BE2C (cell line): ENCODE data around the gene CLMP.
A peak's percentile ranks its signal among the peaks of the same experiment; 100 is the strongest.

ENCODE experiments used
- DNase-seq: peaks from one replicate; pipeline ENCODE4 v3.0.0-alpha.2; 2020
- H3K27me3 ChIP-seq: fragments of 250-450 bp; sonication (Bioruptor Pico); 2 replicates; pipeline ENCODE4 v1.5.1; 2020; ENCODE audit warnings: mild to moderate bottlenecking
- H3K36me3 ChIP-seq: fragments of 250-450 bp; sonication (Bioruptor Pico); 2 replicates; pipeline ENCODE4 v1.5.1; 2020; ENCODE audit warnings: mild to moderate bottlenecking
- H3K4me1 ChIP-seq: fragments of 250-450 bp; sonication (Bioruptor Pico); 2 replicates; pipeline ENCODE4 v1.5.1; 2020
- H3K4me3 ChIP-seq: 2 replicates; pipeline ENCODE4 v1.5.1; 2011; ENCODE audit warnings: low read depth, low read length
- H3K9me3 ChIP-seq: fragments of 250-450 bp; sonication (Bioruptor Pico); 2 replicates; pipeline ENCODE4 v1.5.1; 2020
- TF ChIP-seq, protein P1 (sequence below): IDR thresholded peaks from 2 replicates; pipeline ENCODE4 v1.5.1; 2012; ENCODE audit warnings: mild to moderate bottlenecking, low read depth, low read length

The CLMP gene

DNA sequence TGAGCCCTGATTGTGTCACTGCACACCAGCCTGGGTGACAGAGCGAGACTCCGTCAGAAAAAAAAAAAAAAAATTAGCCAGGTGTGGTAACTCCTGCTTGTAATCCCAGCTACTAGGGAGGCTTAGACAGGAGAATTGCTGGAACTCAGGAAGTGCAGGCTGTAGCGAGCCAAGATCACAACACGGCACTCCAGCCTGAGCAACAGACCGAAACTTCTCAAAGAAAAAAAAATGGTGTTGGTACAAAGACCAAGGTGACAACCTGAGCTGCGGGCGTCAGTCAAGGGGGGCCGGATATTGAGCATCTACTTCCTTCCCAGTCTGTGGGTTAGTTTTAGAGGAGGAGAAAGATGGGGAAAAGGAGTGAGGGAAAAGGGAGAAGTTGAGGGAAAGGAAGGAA lies 84.7 kb downstream of the CLMP start:
- H3K9me3 ChIP-seq = no peaks in the 10 kb centered on the region
- DNase-seq = no peak
- H3K27me3 ChIP-seq = no peaks in the 10 kb centered on the region
- peaks cover 10% of the 10 kb centered on the region; the same call in 1 of the 2 replicates for H3K4me1 ChIP-seq
- no peak overlapping the region for H3K4me3 ChIP-seq
- TF ChIP-seq, protein P1, sequence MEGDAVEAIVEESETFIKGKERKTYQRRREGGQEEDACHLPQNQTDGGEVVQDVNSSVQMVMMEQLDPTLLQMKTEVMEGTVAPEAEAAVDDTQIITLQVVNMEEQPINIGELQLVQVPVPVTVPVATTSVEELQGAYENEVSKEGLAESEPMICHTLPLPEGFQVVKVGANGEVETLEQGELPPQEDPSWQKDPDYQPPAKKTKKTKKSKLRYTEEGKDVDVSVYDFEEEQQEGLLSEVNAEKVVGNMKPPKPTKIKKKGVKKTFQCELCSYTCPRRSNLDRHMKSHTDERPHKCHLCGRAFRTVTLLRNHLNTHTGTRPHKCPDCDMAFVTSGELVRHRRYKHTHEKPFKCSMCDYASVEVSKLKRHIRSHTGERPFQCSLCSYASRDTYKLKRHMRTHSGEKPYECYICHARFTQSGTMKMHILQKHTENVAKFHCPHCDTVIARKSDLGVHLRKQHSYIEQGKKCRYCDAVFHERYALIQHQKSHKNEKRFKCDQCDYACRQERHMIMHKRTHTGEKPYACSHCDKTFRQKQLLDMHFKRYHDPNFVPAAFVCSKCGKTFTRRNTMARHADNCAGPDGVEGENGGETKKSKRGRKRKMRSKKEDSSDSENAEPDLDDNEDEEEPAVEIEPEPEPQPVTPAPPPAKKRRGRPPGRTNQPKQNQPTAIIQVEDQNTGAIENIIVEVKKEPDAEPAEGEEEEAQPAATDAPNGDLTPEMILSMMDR = no peak
- no peaks in the 10 kb centered on the region for H3K36me3 ChIP-seq

DNA sequence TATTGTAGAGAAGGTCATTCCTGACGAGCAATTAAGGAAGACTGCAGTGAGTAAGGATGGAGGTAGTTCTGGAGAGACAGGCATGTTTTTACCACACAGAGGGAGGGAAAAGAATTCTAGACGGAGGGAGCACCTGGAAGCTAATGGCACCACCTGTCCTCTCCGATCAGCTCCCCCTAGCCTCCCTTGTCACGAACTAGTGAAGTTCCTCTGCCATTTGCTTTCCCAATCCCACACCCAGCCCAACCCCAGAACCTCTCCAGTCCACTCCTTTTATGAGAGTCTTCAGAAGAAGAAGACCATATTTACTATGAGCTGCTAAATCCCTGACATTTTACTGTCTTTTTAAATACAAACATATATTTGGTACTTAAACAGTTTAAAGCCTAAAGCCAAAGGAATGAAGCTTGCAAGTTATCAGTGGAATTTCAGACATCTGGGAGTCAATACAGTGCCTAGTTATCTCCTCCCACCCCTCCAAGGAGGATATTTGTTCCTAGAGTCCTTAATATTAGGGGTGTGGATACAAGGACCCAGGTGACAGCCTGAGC lies 87.0 kb downstream of the CLMP start:
- no peak for DNase-seq
- H3K27me3 ChIP-seq = no peaks in the 10 kb centered on the region
- peaks cover 5% of the 10 kb centered on the region; the same call in 1 of the 2 replicates for H3K4me1 ChIP-seq
- no peaks in the 10 kb centered on the region for H3K9me3 ChIP-seq
- H3K4me3 ChIP-seq = no peak overlapping the region
- no peaks in the 10 kb centered on the region for H3K36me3 ChIP-seq
- TF ChIP-seq, protein P1 = no peak

DNA sequence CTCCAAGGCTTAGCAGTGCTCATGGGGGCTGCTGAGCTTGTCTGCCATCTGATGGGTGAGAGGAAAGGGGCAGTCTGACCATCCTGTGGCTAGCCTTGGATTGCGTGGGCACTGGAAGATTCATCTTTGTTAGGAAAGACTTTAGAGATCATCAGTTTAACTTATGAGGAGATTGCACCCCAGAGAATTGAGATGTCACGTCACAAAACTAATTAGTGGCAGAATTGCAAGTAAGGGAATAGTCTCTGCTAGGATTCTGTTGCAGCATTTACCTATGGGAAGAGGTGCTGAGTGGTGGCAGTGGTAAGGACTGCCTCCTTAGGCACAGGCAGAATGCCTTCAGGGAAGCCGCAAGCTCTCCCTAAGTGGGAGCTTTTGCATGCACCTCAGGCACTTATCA lies 90.4 kb downstream of the CLMP start:
- no peak overlapping the region for H3K4me3 ChIP-seq
- no peaks in the 10 kb centered on the region for H3K36me3 ChIP-seq
- no peaks in the 10 kb centered on the region for H3K27me3 ChIP-seq
- TF ChIP-seq, protein P1 = no peak
- H3K4me1 ChIP-seq = peaks cover 5% of the 10 kb centered on the region; the same call in 1 of the 2 replicates
- DNase-seq = no peak
- no peaks in the 10 kb centered on the region for H3K9me3 ChIP-seq

DNA sequence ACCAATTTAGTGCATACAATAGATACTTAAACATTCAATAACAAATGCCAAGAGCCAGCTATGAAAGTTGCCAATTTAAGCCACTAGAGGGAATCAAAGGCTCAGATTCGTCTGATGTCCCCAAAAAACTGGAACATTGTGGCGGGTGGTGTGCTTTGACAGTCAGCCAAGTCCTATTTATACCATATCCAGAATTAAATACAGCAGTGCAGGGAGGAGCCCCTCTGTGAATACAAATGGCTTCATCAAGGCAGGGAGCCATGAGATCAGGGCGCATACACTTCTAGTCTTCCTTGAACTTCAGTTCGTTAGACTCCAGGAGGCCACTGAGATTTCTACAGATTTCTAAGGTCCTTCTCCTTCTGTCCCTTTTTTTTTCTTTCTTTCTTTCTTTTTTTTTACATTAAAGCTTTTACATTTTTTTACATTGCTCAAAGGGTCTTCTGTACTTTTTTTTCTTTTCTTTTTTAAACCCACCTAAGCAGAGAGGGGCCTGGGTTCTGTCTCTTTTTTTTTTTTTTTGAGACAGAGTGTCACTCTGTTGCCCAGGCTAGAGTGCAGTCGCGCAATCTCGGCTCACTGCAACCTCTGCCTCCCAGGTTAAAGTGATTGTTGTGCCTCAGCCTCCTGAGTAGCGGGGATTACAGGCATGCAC lies 91.6 kb downstream of the CLMP start:
- DNase-seq = peak; percentile 67
- H3K9me3 ChIP-seq = no peaks in the 10 kb centered on the region
- TF ChIP-seq, protein P1 = peak; percentile 87
- H3K27me3 ChIP-seq = no peaks in the 10 kb centered on the region
- H3K4me3 ChIP-seq = no peak overlapping the region
- no peaks in the 10 kb centered on the region for H3K36me3 ChIP-seq
- H3K4me1 ChIP-seq = peaks cover 5% of the 10 kb centered on the region; the same call in 1 of the 2 replicates

DNA sequence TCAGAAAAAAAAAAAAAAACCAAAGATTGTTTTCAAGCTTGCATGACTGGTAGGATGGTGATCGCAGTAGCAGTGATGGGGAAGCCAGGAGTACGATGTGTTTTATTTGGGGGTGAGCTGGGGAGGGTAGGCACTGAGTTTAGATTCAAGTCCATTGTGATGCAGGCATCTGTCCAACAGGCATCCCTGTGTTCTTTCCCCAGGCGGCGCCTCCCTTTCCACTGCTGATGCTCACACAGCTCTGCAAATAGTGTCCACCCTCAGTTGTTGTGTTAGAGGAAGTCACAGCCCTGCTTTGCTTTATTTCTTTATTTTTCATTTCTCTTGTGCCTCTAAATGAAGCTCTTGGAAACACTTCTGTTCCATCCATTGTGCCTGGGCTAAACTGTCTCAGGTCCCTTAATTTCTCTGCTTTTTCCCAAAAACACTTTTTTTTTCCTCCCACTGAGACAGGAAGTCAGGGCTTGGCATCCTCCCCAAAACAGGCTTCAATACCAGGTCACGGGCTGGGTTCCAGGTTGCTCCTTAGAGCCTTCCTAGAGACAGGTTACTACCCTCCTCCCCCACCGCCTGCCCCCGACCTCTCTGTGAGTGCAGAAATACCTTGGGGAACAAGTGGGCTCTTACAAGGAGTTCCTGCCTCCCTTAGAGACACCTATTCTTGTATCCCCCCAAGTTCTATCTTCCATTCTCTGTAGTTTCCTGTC lies 94.5 kb downstream of the CLMP start:
- TF ChIP-seq, protein P1 = no peak
- no peaks in the 10 kb centered on the region for H3K36me3 ChIP-seq
- DNase-seq = no peak
- no peaks in the 10 kb centered on the region for H3K27me3 ChIP-seq
- no peaks in the 10 kb centered on the region for H3K9me3 ChIP-seq
- no peaks in the 10 kb centered on the region for H3K4me1 ChIP-seq
- H3K4me3 ChIP-seq = no peak overlapping the region

DNA sequence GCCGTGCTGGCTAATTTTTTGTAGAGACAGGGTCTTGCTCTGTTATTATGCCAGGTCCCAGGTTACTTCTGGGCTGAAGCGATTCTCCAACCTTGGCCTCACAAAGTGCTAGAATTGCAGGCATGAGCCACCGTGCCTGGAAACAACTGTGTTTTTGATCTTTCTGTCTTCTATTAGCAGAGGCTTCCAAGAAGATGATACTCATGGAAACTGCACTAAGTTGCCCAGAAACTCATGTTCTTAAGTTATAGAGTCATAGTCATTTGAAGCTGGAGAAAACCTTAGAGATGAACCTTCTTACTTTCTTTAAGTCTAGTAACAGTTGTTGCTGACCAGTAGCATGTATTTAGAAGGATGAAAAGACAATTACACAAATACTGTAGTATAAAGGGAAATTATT lies 96.1 kb downstream of the CLMP start:
- TF ChIP-seq, protein P1 = no peak
- H3K36me3 ChIP-seq = no peaks in the 10 kb centered on the region
- no peaks in the 10 kb centered on the region for H3K9me3 ChIP-seq
- H3K4me1 ChIP-seq = no peaks in the 10 kb centered on the region
- DNase-seq = no peak
- H3K4me3 ChIP-seq = no peak overlapping the region
- H3K27me3 ChIP-seq = no peaks in the 10 kb centered on the region
